ENCODE data around the gene SNCB.

DNA sequence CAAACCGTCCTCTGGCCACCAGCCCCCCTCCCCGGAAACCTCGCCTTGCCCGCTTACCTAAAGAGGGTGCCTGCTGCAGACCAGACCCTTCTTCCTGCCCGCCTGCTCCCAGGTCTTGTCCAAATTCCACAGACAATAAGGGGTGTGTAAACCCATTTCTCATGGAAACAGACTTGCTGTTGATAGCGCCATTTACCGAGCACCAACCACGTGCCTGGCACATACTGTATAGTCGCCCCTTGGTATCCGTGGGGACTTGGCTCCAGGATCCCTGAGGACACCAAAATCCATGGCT is 56.1 kb downstream of the SNCB start:
- TF ChIP-seq EZH2 (IDR thresholded peaks at IDR 0.05) (no peak), POLR2AphosphoS5 (IDR thresholded peaks at IDR 0.05; ENCODE audit: borderline replicate concordance, low read depth, low read length) (no peak), FOXP2 (optimal IDR thresholded peaks at IDR 0.05; ENCODE audit: control extremely low read depth, extremely low read length, insufficient read depth) (no peak)

Measured in SK-N-MC (cell line).